ENCODE data around the gene NRDE2.
"Not testable (repeated sequence)": the region's sequence is repeated elsewhere in the genome, so short reads cannot be mapped to it uniquely, and the experiment has no call there.

The NRDE2 gene

DNA sequence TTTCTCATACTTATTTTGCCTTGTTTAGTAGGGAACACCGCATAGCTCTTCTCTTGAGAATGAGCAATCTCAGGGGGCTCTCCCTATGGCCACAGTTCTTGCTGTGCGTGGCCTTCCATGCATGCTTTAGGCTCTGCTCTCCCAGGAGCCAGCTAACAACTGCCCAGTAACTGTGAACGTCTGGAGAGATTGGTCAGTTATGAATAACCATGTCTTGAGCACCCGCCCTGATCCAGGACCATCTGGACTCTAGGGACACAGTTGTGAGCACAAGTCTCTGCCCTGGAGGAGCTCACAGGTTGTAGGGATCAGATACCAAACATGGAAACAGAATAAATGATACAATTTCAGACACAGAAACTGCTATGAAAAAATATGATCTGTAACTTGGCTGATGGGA lies 63.3 kb downstream of the NRDE2 start:
- DNase-seq: no peak

DNA sequence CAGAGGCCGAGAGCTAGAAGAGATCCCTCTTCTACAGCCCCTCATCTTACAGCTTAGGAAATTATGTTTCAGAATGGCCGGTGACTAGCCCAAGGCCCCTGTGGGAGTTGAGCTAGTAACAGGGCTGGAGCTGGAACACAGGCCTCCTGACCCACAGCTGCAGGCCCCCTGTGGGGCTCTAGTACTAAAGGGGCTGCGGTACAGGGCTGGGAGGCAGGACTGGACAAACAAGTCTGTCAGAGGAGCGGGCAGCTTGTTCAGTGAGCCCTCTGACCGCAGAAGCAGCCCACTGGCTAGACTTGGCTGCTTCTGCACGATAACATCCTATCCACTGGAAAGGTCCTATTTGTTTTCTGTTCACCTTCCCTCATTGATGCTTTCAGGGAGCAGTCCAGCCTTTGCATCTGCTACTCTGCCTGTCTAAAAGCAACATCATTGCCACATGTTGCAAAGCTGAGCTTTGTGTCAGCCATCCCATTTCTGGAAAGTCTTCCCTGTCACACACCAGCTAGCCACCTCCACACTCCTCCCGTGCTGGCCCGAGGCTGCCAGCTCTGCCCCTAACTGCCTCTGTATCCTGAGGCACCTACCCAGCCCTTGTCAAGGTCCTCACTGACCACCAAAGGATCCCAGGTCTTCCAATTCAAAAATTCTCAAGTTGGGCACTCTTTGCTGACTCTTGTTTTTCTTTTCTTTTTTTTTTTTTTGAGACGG lies 65.1 kb downstream of the NRDE2 start:
- DNase-seq: no peak

DNA sequence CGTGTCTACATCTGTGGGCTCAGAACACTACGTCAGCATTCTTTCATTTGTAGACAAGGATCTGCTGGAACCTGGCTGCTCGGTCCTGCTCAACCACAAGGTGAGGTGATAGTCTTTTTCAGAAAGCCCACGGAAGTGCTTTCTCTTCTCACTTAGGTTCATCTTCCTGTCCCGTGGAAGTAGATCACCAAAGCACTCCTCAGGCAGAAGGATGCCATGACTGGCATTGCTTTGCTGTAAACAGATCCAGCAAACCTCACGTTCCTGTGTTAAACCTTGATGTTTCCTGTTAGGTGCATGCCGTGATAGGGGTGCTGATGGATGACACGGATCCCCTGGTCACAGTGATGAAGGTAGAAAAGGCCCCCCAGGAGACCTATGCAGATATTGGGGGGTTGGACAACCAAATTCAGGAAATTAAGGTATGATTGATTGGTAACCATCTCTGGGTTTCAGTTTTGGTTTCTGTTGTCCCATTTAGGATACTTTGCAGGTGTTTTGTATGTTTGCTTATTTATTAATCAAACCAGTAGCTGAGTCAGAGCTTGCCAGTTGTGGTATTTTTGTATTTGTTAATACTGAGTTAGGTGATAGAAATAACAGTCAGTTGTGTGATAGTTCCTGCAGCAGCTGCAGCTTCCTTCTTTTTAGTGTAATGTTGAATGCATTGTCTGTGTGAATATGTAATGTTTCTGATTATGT lies 67.8 kb downstream of the NRDE2 start:
- DNase-seq: no peak

DNA sequence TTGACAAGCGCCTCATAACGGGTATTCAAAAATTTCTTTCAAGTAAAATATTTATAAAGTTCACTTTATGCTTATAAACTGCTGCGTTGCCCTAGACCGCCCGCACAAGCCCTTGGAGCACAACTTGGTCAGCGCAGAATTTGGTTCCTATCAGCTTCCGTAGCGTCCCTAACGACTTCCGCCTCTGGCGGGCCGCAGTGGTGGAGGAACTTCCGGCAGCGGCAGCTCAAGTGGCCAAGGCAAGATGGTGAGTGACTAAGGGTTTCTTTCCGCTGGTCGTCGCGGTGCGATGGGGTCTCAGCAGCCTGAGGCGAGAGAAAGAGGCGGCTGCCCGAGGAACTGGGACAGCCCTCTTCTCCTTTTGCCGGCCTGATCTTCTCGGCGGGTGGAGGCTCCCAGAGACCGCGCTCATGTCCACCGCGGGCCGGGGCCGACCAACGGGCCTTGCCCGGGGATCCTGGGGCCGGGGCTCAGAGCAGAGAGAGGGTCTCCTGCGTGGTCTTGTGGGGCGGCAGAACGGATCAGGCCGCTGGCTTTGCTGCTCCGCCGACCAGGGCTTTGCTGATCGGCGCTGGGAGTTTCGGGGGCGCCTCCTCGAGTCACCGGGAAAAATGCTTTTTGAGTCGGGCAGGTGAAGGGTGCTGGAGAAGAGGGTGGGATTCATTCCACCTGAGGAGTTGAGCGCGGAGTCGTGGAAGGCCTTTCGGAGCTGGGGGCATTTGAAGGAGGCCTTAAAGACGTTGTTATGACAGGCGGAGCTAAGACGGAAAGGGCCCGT lies 75.2 kb downstream of the NRDE2 start, which contains the start of gene PSMC1:
PSMC1 (plus strand) TSS at position 200 of the 778 bp plus-strand sequence; CDS start at position 245, 45 bp downstream.
- DNase-seq: peak; percentile 93

DNA sequence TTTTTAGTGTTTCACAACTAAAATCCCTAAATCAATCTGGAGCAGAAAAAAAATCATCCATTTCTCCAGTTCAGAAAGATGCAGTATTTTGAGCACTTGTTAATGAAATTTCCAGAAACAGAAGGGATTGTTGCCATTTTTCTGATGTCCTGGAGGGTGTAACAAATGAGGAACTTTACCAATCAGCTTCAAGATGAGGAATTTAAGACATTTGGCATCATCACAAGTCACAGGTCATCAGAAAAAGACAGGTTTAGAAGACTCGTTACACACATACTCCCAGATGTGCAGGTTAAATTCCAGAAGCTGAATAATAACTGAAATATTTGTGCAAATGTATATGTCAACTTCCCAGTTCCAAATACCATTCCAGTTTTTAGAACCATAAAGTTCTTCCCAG lies 75.9 kb downstream of the NRDE2 start:
- no peak for DNase-seq

DNA sequence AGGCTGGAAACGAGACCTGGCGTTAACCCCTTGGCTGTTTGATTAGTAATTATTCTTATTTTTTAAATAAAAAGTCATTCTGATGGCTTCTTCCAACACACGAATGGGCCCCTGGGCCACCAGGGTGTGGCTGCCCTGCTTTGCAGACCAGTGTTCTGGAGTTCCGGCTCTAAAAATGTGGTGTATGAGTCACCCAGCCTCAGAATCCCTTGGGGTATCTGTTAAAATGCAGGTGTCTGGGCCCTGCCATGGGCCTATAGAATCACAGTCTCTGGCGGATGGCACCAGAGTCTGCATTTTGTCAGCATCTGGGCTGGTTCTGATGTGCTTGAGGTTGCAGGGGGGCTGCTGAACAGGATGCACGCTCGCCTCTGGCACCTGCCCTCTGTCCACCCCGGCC lies 77.9 kb downstream of the NRDE2 start:
- no peak for DNase-seq

DNA sequence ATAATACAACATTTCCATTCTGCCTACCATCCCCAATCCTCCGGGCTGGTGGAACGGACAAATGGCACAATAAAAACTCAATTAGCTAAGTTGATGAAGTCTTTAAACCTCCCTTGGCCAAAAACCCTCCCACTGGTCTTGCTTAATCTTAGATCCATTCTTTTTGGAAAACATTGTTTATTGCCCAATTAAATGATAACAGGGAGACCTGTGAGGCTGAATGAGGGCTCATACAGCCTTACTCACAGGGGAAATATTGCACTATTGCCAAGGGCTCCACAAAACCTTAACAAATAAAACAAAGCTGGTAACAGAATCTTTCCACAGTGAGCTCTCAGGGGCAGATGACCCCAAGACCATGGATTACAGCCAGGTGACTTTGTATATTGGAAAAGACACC lies 83.1 kb downstream of the NRDE2 start:
- no peak for DNase-seq

DNA sequence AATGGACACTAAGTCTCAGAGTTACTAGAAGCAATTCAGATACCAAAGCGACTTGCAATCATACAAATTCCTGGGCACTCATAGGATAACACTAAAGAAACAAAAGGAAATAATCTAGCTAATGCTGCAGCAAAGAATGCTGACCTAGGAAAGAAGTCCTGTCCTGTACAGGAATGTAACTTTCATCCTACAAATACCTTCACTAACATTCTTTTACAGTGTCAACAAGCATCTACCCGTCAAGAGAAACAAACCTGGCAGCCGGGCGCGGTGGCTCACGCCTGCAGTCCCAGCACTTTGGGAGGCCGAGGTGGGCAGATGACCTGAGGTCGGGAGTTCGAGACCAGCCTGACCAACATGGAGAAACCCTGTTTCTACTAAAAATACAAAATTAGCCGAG lies 84.3 kb downstream of the NRDE2 start:
- DNase-seq: not testable (repeated sequence)

DNA sequence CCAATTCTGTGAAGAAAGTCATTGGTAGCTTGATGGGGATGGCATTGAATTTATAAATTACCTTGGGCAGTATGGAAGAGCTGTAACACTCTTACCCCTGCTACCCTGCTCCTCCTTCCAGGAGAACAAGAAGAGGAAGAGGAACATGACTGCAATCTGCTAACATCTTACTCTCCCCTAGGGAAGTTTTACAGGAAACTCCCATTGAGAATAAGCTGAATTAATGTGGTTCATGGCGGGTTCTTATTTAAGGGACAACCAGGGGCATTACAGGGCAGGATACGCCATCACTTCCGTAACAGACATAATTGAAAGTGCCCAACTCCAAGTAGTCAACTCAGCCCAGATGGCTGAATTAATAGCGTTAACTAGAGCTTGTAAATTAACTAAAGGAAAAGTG lies 84.8 kb downstream of the NRDE2 start:
- no peak for DNase-seq

DNA sequence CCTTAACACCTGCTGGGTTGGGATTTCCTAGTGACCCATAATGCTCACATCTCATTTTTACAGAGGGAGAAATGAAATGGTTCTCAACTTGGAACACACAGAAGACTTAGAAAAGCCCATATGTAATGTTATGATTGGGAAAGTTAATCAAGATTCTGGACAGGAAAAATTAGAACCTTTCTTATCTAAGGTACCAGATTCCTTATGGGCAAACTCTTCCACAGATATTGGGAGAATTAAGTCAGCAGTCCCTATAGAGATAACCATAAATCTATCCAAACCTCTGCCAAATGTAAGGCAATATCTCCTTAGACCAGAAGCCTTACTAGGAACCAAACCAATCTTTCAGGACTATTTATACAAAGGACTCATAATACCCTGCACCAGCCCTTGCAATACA lies 89.3 kb downstream of the NRDE2 start:
- no peak for DNase-seq

DNA sequence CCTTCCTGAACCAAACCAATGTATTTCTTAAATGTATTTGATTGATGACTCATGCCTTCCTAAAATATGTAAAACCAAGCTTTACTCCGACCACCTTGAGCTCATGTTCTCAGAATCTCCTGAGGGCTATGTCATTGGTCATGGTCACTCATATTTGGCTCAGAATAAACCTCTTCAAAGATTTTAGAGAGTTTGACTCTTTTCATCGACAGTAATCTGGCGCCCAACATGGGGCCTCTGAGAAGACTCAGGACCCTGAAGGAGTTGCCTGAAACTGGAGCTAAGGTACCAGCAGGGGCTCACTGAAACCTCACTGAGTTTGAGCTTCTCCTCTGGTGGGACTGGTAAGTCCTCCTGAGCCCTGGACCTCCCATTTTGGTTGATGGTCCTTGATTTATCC lies 92.6 kb downstream of the NRDE2 start:
- DNase-seq: no peak

DNA sequence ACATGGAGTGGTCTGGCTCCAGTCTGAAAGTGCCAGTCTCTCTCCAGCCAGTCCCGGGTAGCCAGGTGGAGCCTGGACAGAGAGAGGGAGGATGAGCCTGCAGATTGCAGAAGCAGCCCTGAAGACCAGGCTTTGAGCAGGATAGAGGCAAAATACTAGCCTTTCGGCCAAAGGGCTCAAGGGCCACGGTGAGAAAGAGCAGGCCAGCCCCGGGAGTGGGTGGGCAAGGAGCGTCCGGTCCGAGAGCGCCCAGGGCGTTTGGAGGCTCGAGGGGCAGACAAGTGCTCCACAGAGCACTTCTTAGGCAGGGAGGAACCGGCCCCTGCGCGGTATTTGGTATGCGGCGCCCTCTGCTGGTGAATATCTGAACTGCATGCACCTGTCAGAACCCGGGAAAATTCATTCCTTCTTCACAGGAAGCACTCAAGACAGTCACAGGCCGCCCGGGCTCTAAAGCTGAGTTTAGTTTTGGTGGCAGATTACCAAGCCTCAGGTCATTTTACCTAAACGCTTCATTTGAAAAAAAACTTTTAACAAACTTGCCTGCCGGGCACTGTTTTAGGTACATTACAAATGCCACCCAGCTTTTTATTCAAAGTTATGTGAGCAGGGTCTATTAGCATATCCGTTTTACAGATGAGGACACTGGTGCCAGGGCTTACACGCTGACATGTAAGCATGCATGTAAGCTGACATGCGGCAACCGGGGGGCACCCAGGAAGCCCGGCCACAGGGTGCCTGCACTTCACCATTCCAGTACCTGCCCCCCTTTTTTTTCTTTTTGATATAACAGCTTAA lies 96.4 kb downstream of the NRDE2 start:
- DNase-seq: peak; percentile 54

DNA sequence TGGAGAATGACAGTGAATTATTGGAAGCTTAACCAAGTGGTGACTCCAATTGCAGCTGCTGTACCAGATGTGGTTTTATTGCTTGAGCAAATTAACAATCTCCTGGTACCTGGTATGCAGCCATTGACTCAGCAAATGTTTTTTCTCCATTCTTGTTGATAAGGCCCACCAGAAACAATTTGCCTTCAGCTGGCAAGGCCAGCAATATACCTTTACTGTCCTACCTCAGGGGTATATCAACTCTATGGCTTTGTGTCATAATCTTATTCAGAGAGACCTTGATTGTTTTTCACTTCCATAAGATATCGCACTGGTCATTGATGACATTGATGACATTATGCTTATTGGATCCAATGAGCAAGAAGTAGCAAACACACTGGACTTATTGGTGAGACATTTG lies 101.8 kb downstream of the NRDE2 start:
- not testable (repeated sequence) for DNase-seq

DNA sequence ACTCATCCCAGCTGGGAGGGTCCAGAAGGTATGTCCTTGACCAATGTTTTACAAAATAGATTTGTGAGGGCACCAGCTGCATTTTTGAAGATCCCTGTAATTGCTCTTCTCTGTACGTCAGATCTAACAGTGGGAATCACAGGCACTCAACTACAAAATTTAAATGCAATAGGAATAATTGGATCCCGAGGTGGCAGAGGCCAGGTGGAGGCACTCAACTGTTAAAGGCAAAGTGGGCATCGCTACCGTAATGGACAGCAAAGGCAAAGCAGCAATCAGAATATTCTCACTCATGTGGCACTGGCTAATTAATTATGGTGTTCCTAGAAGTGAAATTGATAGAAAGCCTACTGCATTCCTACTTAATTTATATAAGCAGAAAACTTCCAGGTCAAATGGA lies 103.3 kb downstream of the NRDE2 start:
- no peak for DNase-seq

Data from CD4-positive, alpha-beta T cell treated with Interleukin-4 for 4 hours (primary cell).